ENCODE measurements around the gene KAT6B.

The KAT6B gene

DNA sequence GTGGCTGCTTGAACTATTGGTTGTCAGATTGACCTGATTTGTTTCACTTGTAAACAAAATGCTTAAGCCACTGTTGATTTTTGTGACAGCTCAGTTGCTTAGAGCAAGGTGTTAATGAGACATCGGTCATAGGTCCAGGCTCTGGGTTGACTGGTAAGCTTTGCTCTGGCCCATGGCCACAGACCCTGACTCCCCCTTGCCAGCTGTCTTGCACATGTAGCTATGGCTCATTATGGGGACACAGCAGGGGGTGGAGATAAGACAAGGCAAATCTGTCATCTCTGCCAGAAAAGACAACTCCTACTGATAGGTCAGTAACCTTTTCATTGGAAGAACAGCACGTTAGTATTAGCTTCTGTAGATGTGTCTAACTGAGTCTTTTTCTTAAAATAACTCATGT lies 95.3 kb downstream of the KAT6B start (continued):
- TF ChIP-seq, protein P1, sequence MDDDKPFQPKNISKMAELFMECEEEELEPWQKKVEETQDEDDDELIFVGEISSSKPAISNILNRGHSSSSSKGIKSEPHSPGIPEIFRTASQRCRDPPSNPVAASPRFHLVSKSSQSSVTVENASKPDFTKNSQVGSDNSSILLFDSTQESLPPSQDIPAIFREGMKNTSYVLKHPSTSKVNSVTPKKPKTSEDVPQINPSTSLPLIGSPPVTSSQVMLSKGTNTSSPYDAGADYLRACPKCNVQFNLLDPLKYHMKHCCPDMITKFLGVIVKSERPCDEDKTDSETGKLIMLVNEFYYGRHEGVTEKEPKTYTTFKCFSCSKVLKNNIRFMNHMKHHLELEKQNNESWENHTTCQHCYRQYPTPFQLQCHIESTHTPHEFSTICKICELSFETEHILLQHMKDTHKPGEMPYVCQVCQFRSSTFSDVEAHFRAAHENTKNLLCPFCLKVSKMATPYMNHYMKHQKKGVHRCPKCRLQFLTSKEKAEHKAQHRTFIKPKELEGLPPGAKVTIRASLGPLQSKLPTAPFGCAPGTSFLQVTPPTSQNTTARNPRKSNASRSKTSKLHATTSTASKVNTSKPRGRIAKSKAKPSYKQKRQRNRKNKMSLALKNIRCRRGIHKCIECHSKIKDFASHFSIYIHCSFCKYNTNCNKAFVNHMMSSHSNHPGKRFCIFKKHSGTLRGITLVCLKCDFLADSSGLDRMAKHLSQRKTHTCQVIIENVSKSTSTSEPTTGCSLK (tag by site-specific recombination; IDR thresholded peaks at IDR 0.05), result no peak
- TF ChIP-seq ZBTB21 (tag by site-specific recombination; IDR thresholded peaks at IDR 0.05), result no peak
- TF ChIP-seq, protein P2, sequence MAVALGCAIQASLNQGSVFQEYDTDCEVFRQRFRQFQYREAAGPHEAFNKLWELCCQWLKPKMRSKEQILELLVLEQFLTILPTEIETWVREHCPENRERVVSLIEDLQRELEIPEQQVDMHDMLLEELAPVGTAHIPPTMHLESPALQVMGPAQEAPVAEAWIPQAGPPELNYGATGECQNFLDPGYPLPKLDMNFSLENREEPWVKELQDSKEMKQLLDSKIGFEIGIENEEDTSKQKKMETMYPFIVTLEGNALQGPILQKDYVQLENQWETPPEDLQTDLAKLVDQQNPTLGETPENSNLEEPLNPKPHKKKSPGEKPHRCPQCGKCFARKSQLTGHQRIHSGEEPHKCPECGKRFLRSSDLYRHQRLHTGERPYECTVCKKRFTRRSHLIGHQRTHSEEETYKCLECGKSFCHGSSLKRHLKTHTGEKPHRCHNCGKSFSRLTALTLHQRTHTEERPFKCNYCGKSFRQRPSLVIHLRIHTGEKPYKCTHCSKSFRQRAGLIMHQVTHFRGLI (tag by site-specific recombination; IDR thresholded peaks at IDR 0.05), result no peak
- TF ChIP-seq, protein P3, sequence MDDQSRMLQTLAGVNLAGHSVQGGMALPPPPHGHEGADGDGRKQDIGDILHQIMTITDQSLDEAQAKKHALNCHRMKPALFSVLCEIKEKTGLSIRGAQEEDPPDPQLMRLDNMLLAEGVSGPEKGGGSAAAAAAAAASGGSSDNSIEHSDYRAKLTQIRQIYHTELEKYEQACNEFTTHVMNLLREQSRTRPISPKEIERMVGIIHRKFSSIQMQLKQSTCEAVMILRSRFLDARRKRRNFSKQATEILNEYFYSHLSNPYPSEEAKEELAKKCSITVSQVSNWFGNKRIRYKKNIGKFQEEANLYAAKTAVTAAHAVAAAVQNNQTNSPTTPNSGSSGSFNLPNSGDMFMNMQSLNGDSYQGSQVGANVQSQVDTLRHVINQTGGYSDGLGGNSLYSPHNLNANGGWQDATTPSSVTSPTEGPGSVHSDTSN (CRISPR knock-in tag; IDR thresholded peaks at IDR 0.05), result no peak
- TF ChIP-seq, protein P4, sequence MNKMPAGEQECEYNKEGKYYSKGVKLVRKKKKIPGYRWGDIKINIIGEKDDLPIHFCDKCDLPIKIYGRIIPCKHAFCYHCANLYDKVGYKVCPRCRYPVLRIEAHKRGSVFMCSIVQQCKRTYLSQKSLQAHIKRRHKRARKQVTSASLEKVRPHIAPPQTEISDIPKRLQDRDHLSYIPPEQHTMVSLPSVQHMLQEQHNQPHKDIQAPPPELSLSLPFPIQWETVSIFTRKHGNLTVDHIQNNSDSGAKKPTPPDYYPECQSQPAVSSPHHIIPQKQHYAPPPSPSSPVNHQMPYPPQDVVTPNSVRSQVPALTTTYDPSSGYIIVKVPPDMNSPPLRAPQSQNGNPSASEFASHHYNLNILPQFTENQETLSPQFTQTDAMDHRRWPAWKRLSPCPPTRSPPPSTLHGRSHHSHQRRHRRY (tag by site-specific recombination; IDR thresholded peaks at IDR 0.05), result no peak
- TF ChIP-seq EGR2 (tag by site-specific recombination; IDR thresholded peaks at IDR 0.05; ENCODE audit: low read depth), result no peak
- no peak for TF ChIP-seq ZNF768 (tag by site-specific recombination; IDR thresholded peaks at IDR 0.05)
- TF ChIP-seq ZNF501 (tag by site-specific recombination; IDR thresholded peaks at IDR 0.05), result 0 out of 2 replicates have a peak, but pooled peaks have one; percentile 34
- TF ChIP-seq, protein P5, sequence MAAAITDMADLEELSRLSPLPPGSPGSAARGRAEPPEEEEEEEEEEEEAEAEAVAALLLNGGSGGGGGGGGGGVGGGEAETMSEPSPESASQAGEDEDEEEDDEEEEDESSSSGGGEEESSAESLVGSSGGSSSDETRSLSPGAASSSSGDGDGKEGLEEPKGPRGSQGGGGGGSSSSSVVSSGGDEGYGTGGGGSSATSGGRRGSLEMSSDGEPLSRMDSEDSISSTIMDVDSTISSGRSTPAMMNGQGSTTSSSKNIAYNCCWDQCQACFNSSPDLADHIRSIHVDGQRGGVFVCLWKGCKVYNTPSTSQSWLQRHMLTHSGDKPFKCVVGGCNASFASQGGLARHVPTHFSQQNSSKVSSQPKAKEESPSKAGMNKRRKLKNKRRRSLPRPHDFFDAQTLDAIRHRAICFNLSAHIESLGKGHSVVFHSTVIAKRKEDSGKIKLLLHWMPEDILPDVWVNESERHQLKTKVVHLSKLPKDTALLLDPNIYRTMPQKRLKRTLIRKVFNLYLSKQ (tag by site-specific recombination; IDR thresholded peaks at IDR 0.05; ENCODE audit: borderline replicate concordance), result no peak
- TF ChIP-seq ZNF530 (tag by site-specific recombination; IDR thresholded peaks at IDR 0.05; ENCODE audit: low read depth), result no peak
- TF ChIP-seq KLF10 (tag by site-specific recombination; IDR thresholded peaks at IDR 0.05), result 0 out of 2 replicates have a peak, but pooled peaks have one; percentile 20
- no peak for TF ChIP-seq REPIN1 (tag by site-specific recombination; IDR thresholded peaks at IDR 0.05; ENCODE audit: low read depth)
- TF ChIP-seq ZNF157 (tag by site-specific recombination; IDR thresholded peaks at IDR 0.05), result no peak
- TF ChIP-seq OSR2 (tag by site-specific recombination; IDR thresholded peaks at IDR 0.05), result peak; percentile 87
- peak; percentile 85 for TF ChIP-seq ZNF843 (tag by site-specific recombination; IDR thresholded peaks at IDR 0.05)
- TF ChIP-seq ZNF626 (tag by site-specific recombination; IDR thresholded peaks at IDR 0.05), result no peak
- TF ChIP-seq ZNF10 (tag by site-specific recombination; IDR thresholded peaks at IDR 0.05), result no peak
- TF ChIP-seq ZNF366 (tag by site-specific recombination; conservative IDR thresholded peaks at IDR 0.05), result peak; percentile 57
- TF ChIP-seq, protein P6, sequence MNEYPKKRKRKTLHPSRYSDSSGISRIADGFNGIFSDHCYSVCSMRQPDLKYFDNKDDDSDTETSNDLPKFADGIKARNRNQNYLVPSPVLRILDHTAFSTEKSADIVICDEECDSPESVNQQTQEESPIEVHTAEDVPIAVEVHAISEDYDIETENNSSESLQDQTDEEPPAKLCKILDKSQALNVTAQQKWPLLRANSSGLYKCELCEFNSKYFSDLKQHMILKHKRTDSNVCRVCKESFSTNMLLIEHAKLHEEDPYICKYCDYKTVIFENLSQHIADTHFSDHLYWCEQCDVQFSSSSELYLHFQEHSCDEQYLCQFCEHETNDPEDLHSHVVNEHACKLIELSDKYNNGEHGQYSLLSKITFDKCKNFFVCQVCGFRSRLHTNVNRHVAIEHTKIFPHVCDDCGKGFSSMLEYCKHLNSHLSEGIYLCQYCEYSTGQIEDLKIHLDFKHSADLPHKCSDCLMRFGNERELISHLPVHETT (tag by site-specific recombination; IDR thresholded peaks at IDR 0.05), result no peak
- TF ChIP-seq ZNF146 (tag by site-specific recombination; IDR thresholded peaks at IDR 0.05), result no peak
- peak; percentile 22; the same call in 1 of the 2 replicates for TF ChIP-seq BCL11A (tag by site-specific recombination; IDR thresholded peaks at IDR 0.05; ENCODE audit: low read depth)
- no peak for TF ChIP-seq ZNF555 (tag by site-specific recombination; conservative IDR thresholded peaks at IDR 0.05)
- TF ChIP-seq ZNF292 (tag by site-specific recombination; IDR thresholded peaks at IDR 0.05; ENCODE audit: borderline replicate concordance, low read depth), result no peak
- TF ChIP-seq ZNF214 (tag by site-specific recombination; IDR thresholded peaks at IDR 0.05; ENCODE audit: borderline replicate concordance), result no peak
- no peak for TF ChIP-seq ZNF600 (tag by site-specific recombination; IDR thresholded peaks at IDR 0.05)
- peak; percentile 79 for TF ChIP-seq IKZF3 (tag by site-specific recombination; IDR thresholded peaks at IDR 0.05)
- TF ChIP-seq FEZF1 (tag by site-specific recombination; IDR thresholded peaks at IDR 0.05), result peak; percentile 91
- TF ChIP-seq, protein P7, sequence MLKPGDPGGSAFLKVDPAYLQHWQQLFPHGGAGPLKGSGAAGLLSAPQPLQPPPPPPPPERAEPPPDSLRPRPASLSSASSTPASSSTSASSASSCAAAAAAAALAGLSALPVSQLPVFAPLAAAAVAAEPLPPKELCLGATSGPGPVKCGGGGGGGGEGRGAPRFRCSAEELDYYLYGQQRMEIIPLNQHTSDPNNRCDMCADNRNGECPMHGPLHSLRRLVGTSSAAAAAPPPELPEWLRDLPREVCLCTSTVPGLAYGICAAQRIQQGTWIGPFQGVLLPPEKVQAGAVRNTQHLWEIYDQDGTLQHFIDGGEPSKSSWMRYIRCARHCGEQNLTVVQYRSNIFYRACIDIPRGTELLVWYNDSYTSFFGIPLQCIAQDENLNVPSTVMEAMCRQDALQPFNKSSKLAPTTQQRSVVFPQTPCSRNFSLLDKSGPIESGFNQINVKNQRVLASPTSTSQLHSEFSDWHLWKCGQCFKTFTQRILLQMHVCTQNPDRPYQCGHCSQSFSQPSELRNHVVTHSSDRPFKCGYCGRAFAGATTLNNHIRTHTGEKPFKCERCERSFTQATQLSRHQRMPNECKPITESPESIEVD (tag by site-specific recombination; IDR thresholded peaks at IDR 0.05), result peak; percentile 73
- no peak for TF ChIP-seq ZNF416 (tag by site-specific recombination; IDR thresholded peaks at IDR 0.05)
- TF ChIP-seq ZNF610 (tag by site-specific recombination; IDR thresholded peaks at IDR 0.05; ENCODE audit: borderline replicate concordance), result no peak

Measured in HEK293 (cell line).